ENCODE data around the gene SYN1.

The SYN1 gene

GRCh38 chrX:47560934-47561658 is 58.6 kb downstream of the SYN1 start, which contains the start of gene ARAF:
Gene ARAF (plus strand): TSS chrX:47561205. CDS start chrX:47562968, 1,763 bp downstream.
- peak within 1 kb of the TSS; percentile 74 for H3K4me3 ChIP-seq (replicated peaks; ENCODE audit: low read depth, low read length)
- DNase-seq (ENCODE audit: low read depth): peak; percentile 99

GRCh38 chrX:47560179-47560933 is 59.3 kb downstream of the SYN1 start:
- H3K4me3 ChIP-seq (replicated peaks; ENCODE audit: low read depth, low read length): peak overlapping the region; percentile 74
- DNase-seq (ENCODE audit: low read depth): no peak
- TF ChIP-seq CTCF (IDR thresholded peaks at IDR 0.05; ENCODE audit: low read length, missing control alignments): no peak

More at GRCh38 chrX:47560934-47561658, 58.6 kb downstream of the SYN1 start, which contains the start of gene ARAF:
- TF ChIP-seq CTCF (IDR thresholded peaks at IDR 0.05; ENCODE audit: low read length, missing control alignments): no peak

GRCh38 chrX:47558436-47558835 is 61.2 kb downstream of the SYN1 start:
- DNase-seq (ENCODE audit: low read depth): no peak
- H3K4me3 ChIP-seq (replicated peaks; ENCODE audit: low read depth, low read length): no peak overlapping the region
- TF ChIP-seq CTCF (IDR thresholded peaks at IDR 0.05; ENCODE audit: low read length, missing control alignments): no peak

GRCh38 chrX:47556045-47556623 is 63.5 kb downstream of the SYN1 start:
- peak overlapping the region; percentile 53 for H3K4me3 ChIP-seq (replicated peaks; ENCODE audit: low read depth, low read length)
- DNase-seq (ENCODE audit: low read depth): peak; percentile 94
- TF ChIP-seq CTCF (IDR thresholded peaks at IDR 0.05; ENCODE audit: low read length, missing control alignments): no peak

- H3K4me3 ChIP-seq (replicated peaks; ENCODE audit: low read depth, low read length): no peak overlapping the region
- TF ChIP-seq CTCF (IDR thresholded peaks at IDR 0.05; ENCODE audit: low read length, missing control alignments): no peak
- DNase-seq (ENCODE audit: low read depth): no peak
These were observed 76.2 kb downstream of the SYN1 start for GRCh38 chrX:47543496-47543895.

- no peak overlapping the region for H3K4me3 ChIP-seq (replicated peaks; ENCODE audit: low read depth, low read length)
- peak; percentile 58 for TF ChIP-seq CTCF (IDR thresholded peaks at IDR 0.05; ENCODE audit: low read length, missing control alignments)
- peak; percentile 94 for DNase-seq (ENCODE audit: low read depth)
These were observed 78.7 kb downstream of the SYN1 start for GRCh38 chrX:47540754-47541538.
